ENCODE results near the gene POMT2.

Gene POMT2

DNA sequence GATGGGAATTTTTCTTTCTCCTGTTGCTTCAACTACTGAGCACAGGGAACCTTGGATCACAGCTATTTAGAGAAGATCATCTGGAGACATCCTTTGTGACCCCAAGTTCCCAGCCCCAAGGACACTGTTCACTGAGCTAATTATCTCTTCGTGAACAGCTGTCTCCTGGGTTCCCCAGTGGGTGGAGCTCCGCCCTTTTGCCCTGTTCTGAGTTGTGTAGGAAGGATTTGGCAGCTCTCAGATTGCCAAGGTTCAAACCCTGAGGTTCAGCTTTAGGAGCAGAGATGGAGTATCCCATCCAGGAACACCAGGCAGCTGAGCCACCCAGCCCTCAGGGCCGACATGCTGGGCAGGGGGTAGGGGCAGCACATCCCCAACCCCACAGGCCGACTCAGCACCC lies 81.7 kb downstream of the POMT2 start:
- DNase-seq (ENCODE audit: low read depth in 2 of 2) = no peak

- DNase-seq (ENCODE audit: low read depth in 2 of 2) = no peak
Measured at GRCh38 chr14:77238356-77238755, 82.3 kb downstream of the POMT2 start.

DNA sequence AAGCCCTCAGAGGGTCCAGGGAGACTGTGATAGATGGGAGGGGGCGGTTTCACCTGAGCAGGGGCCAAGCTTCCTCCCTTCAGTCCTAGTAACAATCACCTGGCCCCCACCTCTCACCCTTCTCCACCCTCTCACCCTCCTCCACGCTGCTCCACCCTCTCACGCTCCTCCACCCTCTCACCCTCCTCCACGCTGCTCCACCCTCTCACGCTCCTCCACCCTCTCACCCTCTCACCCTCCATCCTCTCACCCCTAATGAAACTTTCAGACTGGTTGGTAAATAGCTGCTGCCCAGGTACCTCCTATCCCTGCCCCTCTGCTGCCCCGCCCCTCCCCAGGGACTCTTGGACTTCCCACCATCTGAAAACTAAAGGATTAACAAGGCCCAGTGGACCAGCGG lies 83.9 kb downstream of the POMT2 start:
- no peak for DNase-seq (ENCODE audit: low read depth in 2 of 2)

DNA sequence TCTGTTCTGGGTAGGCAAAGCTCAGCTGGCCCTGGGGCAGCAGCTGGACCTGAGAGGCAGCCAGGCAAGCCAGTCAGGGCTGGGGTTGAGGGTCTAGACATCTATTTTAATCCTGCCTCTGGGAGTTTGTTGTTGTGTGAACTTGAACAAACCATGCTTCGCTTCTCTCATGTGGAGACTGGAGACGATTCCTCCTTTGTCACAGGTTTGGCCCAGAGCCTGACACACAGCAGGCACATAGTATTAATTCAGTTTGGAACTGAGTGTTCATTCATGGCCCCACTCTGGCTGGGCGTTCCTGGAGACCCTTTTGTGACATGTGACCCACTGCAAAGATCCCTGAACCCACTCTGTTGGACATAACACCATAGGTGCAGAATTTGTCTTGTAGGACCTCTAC lies 89.0 kb downstream of the POMT2 start:
- no peak for DNase-seq (ENCODE audit: low read depth in 2 of 2)

GRCh38 chr14:77230914-77231313 lies 89.8 kb downstream of the POMT2 start:
- no peak for DNase-seq (ENCODE audit: low read depth in 2 of 2)

- no peak for DNase-seq (ENCODE audit: low read depth in 2 of 2)
Measured at GRCh38 chr14:77228056-77228455, 92.6 kb downstream of the POMT2 start.

DNA sequence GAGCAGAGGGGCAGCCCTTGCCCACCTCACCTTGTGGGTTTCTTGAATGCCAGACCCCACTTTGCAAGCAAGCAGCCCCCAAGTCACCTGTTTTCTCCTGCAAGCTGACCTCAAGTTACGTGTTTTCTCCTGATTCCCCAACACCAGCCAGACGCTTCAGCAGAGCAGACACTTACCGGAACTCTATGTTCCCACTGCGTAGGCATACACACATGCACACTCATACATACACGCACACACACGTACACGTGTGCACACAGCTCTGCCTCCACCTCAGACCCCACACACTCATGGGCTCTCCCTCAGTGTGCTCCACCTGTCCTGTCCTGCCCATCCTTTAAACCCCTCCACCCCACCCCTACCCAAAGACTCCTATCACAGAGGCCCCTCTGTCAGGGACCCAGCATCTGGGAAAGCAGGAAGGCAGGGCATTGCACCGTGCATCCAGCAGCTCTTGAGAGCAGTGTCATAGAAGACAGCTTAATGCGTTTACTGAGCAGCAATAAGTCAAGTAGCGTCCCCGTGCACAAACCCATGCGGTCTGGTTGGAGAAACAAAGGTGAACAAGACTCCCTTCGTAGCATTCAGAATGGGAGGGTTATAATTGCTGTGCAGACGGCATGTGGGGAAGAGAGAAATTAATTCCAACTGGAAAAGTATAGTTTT lies 94.7 kb downstream of the POMT2 start:
- no peak for DNase-seq (ENCODE audit: low read depth in 2 of 2)

GRCh38 chr14:77225254-77225653 lies 95.4 kb downstream of the POMT2 start:
- no peak for DNase-seq (ENCODE audit: low read depth in 2 of 2)

Data from stimulated activated CD8-positive, alpha-beta memory T cell treated with anti-CD3 and anti-CD28 coated beads, Interleukin-15, amount 100 ng/mL, for 48 hours (primary cell).